ENCODE data around the gene PKHD1.

The PKHD1 gene

DNA sequence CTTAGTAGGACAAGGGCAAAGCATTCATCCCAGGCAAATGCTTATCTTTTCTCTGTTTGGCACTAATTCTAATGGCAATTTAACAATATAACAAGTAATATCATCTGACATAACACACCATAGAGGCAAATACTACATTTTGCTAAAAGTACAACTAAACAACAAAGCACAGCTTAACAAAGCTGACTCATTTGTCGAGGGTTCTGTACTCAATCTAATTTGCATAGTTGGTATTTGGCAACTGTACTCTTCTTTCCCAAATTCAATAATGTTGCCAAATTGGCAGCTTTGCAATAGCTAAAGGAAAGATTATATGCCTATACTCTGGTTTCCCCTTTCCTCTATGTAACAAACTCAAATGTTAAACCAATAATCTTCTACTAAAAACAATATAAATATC is 461.0 kb downstream of the PKHD1 start:
- no peak for DNase-seq

DNA sequence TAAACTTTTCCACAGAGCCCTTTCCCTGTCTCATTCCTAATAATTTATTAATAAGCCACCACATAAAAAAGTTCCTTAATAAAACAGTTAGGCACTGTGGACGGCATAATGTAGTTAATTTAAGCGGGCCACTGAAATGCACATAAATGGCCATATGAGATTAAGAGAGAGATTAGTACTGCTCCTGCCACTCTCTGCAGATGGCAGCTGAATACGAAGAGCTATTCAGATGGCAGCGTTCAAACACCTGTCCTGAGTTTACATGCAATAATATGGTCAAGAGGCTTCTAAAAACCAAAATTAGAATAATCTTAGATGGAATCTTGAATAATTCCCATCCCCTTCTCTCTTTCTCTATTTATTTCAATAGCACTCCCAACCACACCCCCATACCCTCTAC is 461.8 kb downstream of the PKHD1 start:
- no peak for DNase-seq

DNA sequence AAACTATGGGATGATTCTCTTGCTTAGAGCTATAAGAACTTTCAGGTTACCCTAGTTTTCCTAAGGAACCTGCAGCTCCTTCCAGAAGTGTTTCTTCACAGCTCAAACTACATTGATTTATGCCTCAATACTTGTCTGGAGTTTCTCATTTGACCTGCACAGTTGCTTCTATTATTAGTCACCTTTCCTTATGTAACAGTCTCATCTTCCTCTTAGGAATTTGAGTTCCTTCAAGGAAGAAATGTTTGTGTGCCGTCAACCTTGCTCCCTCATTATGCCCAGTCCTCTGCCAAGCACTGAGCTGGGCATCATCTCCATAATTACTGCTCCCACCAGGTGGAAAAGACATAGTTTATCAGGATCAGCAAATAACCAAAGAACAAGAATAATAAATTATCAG is 466.4 kb downstream of the PKHD1 start:
- no peak for DNase-seq

DNA sequence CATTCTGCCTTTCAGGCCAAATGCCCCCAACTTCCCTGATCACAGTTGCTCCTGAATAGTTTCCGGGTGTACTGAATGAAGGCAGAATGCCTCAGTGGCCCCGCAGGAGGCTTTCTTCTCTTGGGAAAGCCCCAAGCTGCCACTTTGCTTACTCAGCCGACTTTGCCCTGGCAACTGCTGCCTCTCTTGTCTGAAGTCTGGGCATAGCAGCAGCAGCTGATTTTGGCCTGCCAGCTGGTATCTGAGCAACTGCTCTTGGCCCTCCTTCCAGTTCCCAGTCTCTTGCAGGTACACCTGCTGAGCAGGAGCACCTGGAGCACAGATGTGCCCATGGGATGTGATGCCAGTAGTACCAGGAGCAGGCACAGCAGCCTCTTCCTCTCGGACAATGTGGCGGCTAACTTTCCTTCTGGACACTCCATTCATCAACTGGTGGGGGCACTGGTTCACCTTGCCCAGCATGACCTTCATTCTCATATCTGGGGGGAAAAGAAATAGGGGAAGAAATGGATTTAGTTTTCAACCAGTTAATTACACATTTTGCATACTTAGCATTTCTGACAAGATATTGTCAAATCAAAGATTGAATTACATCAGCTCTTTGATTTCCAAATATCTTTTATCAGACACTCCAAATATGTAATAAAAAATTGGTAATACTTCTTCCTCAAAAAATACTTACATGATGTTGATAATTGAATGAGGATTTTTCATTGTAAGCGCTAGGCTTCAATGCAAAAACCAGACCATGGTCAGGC is 468.2 kb downstream of the PKHD1 start:
- DNase-seq: no peak

DNA sequence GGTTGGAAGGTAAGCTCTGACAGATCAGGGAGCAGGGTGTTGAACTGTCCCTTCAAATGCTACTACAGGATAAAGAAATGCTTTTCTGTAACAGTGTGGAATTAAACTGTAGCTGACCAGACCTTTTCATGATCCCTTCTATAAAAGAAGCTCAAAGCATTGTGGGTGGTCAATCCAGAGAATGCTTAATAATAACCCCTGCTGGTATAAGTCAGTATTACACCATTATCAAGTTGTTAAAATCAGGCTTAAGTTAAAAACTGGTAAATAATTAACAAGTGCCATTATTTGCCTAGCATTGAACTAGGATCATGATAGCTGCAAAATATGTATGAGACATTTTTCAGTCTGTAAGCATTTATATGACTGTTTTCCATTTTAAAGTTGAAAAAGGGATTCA is 468.9 kb downstream of the PKHD1 start:
- DNase-seq: no peak

DNA sequence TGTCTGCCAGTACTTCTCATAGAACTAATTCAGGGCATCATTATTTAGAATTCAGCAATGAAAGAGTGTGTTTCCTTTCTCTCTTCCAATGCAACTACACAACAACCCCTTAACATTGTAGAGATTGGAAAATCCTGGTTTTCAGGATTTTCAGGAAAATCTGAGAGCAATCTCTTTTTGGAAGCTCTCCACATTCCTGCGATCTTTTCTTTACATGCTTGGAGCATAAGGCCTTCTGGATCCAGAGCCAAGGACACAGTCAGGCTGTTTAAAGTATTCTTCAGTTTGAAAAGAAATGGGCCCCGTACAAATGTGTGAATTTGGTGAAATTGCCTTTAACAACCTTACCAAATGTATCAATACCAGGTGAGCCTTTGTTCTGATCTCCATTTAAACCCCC is 469.7 kb downstream of the PKHD1 start:
- DNase-seq: no peak

DNA sequence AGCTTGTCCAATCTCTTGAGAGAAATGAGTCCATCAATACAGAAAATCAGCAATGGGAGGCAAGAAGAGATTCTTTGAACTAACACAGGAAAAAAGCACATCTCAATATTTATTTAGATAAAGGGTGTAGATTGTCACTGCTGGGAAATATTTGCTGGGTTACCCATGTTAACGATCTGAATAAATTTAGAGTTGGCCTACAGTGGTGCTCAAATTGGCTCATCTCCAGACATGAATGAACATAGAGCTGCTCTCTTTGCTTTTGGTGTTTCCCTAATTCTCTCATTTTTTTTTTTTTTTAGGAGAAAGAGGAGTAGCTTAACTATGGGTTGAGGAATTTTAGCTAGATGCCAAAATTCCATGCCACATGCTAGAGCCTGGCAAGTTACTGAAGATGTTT is 471.2 kb downstream of the PKHD1 start:
- no peak for DNase-seq

DNA sequence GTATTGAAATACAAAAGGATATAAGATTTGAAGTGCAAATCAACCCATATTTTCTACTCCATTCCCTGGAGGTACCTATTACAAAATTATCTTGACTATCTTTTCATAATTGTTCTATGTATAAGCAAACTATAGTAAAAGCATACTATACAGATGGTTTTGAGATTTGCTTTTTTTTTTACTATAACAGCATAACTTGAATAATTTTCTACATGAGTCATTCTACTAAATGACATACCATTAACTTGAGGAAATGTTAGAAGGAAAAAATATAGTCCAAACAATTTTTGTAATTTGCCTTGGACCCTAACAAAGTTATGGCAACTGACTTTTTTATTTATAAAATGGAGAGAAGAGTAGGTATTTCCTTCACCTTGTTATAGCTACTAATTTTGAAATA is 472.7 kb downstream of the PKHD1 start:
- no peak for DNase-seq

DNA sequence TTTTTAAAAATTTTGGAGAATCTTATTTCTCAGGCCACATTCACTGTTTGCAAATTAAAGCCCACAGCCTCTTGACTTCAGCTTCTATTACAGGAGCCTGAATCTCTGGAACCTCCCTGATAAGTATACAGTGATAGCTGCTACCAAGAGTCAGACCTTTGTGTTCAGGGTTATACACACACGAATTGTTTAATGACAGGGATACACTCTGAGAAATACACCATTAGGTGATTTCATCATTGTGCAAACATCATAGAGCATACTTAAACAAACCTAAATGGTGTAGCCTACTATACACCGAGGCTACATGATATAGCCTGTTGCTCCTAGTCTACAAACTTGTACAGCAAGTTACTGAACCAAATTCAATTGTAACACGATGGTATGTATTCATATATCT is 473.9 kb downstream of the PKHD1 start:
- no peak for DNase-seq

DNA sequence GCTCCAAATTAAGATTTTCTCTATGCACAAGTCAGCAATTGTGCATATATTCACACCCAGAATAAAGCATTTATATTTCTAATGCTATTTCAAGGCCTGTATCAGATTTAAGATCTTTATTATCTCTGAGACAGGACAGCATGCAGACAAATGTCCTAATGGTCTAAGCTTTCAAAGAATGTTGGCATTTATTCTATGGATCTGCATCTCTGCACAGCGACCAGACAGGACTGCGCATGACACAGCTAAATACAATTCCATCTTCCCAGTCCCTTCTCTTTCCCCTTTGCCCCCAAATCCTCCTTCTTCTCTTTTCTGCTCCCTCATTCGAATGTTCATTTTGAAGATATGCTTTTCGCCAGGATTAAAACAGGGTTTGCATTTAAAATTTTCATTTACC is 478.5 kb downstream of the PKHD1 start:
- DNase-seq: no peak

DNA sequence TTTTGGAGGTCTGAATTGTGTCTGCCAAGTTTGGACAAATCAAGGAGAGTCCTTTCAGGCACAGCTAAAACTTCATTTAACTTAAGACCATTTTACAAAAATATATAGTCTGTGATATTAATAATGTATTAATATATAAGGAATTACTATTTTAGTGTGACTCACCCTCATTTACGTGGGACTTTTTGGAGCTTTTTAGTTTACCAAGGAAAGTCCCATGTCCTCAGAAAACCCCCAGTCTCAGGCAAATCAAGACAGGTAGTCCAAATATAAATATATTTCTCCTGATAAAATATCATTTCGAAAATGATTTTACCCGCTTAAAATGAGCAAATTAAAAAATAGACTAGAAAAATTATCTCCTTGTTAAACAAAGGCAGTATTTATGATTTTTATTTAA is 479.0 kb downstream of the PKHD1 start:
- DNase-seq: no peak

DNA sequence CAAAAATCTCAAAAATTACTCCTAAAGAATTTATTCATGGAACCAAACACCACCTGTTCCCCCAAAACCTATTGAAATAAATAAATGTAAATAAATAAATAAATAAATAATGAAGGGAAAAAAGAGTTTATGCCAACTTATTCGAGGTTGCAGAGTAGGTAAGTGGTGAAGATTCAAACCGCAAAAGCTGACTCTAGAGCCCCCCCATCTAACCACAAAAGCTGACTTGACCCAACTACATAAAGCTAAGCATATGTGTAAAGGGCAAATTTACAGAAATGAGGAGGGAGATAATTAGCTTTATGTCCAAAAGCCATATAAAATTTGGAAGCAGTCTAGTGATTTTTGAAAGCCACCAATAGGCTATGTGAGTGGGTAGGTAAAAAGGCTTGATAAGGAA is 486.9 kb downstream of the PKHD1 start:
- no peak for DNase-seq

DNA sequence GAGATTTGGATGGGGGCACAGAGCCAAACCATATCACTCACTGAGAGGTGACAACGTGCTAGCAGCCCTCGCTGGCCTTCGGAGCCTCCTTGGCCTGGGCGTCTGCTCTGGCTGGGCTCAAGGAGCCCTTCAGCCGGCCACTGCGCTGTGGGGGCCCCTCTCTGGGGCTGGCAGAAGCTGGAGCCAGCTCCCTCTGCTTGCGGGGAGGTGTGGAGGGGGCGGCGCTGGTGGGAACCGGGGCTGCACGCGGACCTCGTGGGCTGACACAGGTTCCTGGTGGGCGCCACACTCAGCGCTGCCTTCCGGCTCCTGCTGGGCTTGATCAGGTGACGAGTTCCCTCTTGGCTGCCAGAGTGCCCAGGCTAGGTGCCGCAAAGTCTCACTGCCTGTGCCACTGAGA is 489.2 kb downstream of the PKHD1 start:
- DNase-seq: no peak

DNA sequence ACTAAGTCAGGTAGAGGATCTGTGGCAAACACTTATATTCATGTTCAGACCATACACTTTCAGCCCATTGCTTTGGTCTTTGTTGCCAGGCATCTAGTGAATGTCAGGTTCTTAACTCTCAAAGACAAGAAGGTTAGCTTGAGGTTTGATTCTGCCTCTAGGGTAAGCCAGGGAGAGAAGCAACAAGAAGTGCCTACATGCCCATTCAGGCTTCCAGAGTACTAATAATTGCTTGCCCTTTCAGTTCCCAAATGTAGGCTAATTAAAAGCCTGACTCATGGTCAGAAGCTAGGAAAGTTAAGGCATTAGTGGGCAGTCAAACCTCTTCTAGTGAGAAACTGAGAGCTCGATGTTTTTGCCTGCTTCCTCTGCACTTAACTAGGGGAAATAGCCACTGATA is 492.4 kb downstream of the PKHD1 start:
- no peak for DNase-seq

DNA sequence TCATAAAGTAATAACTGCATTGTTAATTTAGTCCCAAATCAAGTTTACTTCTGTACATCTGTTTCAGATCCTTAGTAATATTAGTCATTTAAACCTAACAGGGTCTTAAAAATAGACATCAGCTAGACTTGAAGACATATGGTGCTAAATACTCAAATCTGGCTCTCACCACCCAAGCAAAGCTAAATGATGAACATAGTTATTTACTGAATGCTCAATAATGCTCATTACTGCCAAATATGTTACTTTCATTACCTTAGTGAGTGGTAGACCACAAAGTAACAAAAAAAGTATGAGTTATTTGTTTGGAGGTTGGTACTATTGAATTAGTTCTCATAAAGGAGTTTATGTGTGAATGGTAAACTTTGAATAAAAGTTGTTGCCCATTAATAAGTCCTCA is 502.1 kb downstream of the PKHD1 start:
- no peak for DNase-seq

DNA sequence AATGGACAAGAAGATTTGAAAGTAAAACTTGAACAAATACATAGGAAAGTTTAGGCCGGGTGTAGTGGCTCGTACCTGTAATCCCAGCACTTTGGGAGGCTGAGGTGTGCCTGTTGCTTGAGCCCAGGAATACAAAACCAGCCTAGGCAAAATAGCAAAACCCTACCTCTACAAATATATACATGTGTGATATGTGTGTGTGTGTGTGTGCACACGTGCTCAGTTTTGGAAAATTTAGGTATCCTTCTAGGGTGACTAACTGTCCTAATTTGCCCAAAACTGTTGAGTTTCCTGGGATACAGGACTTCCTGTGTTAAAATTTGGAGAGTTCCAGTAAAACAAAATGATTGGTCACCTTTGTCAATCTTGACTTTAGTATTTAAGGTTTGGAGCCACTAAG is 503.2 kb downstream of the PKHD1 start:
- DNase-seq: no peak

DNA sequence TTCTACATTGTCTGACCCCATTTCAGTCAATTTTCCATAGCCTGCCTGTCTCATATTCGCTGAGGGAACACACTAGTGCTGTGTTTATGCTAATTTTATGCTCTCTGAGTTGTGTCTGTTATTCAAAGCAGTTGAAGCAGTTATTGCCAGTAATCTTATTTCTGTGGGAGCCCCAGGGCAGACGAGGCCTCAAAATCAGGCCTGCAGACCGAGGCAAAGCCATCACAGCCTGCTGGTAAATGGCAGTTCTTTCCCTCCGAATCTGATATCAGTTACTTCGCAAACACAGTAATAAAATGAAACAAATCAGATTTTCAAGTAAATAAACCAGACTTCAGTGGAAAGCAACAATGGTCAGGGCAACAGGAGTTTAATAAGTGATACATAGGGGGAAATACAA is 508.4 kb downstream of the PKHD1 start:
- DNase-seq: no peak

DNA sequence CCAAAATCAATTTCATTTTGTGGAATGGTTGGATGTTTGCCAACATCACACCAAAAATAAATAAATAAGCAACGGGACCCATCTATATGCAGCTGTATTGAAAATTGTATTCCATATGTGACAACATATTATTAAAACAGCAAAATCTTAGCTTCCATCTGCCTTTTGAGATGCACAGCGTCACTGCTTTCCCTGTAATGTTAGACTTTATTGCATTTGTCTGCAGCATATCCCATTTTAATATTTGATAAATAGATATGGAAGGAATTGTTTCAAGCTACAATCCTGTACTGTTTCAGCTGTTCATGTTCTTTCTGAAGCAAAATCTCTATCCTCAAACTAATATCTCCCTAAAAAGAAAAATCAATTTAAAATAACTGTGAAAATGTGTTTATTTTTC is 509.1 kb downstream of the PKHD1 start:
- no peak for DNase-seq

DNA sequence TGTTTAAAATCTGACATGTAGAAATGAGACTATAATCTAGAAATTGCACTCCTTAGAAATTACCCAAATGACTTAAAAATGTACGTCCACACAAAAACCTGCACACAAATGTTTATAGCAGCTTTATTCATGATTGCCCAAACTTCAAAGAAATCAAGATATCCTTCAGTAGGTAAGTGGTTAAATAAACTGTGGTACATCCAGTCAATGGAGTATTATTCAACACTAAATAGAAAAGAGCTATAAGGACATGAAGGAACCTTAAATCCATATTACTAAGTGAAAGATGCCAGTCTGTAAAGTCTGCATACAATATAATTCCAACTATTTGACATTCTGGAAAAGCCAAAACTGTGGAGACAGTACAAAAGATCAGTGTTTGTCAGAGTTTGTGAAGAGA is 513.4 kb downstream of the PKHD1 start:
- no peak for DNase-seq

DNA sequence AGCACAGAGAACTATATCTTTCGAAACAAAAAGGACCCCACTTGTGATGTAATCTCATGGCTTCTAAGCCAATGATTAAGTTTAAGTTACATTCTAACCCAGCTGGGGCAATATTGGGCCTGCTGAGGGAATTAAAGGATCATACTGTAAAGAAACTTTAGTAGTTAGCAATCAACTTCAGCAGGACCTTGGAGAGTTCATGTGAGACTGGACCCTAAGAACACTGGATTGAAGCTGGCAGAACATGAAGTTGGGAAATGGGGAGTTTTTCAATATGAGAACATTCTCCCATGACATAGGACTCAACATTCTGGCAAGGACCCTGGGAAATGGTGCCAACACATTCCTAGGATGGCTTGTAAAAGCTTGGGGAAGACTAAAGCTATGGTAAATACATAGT is 516.2 kb downstream of the PKHD1 start:
- DNase-seq: no peak

DNA sequence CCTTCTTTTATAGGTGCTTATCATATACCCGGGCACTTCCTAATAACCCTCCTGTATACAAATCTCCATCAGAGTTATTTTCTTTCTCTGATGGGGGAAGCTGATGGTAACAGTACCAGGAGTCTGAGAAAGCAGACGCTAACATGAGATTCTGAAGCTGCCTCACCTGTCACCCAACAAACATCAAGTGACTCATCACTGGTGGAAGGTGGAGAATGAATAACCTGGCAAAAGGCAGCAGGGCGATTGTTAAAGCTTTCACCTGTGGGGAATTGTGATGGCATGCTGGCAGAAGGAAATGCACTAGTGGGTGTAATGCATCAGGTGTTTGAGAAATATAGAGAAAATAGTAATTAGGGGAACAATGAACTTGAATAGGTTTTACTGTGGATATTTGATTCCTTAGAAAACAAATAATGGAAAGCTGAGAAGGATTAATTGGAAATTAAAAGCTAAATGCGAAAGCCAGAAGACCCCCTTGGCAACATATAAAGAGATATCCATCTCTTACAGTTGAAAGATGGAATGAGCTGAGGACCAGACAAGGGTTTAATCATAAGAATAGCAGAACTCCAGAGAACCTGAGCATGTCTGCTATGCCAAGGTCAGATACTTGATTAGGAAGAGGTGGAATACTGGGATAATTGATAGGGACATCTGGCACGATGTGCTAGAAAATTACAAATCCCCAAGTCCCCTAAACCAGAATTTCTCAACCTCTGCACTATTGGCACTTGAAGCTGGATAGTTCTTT is 517.1 kb downstream of the PKHD1 start:
- DNase-seq: no peak

DNA sequence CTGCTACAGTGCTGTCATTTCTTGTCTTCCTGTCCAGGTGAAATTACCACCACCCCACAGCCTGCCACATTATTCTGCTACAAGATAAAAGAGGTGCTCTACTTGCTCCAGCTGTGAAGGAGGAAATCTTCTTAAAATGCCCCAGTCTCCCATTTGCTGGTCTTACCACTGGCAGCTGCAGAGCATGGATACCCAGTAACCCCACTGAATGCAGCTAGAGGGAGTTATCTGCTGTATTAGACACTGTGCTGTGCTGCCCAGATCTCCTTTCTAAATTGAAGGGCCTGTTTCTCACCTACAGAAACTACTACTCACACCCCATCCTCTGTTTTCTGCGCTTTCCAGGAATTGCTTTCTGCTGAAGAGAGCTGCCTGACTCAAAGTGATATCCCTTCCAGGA is 517.8 kb downstream of the PKHD1 start:
- no peak for DNase-seq

DNA sequence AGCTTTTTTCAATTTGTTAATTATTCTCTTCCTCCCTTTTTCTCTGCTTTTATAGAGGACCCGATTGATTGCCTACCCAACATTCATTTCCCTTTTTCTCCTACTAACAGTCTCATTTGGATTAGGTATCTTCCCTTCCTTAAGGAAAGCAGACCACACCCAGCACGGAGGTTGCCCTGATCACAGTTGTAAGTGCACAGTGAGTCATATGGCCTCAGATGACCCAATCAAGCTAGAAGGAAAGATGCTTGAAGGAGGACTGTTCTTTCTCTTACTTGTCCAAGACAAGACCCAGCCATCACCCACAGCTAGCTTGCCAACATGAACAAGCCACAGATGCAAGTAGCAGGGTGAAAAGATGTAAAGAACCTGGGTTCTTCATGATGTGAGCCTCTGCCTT is 518.6 kb downstream of the PKHD1 start:
- no peak for DNase-seq

Data from amygdala (tissue), 56 donors.